ENCODE measurements around the gene ERI3. TPM values are rescaled to one million over a fixed set of nuclear protein-coding genes. Genes with fewer than 3 reads are reported as not detected.
A peak's percentile ranks its signal among the peaks of the same experiment; 100 is the strongest.

Gene ERI3
- polyA plus RNA-seq, 1 donor from 2014 or later: 92.5 TPM

DNA sequence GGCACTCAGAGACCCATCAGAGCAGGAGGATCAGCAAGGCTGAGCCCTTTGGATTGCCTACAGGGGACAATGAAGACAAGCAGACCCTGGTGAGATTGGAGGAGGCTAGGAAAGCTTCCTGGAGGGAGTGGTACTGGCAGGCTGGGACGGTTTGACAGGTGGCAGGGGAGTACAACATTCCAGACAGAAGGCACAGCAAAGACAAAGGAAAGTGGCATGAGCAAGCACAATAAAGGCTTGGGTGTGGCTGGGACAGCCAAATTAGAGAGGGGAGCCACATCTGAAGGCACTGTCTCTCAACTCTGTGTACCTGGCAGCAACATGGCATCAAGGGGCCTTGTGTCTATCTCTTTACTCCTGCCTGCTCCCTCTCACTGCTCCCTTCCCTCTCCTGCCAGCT is 103.6 kb downstream of the ERI3 start:
- Histone ChIP-seq H3K9me3 (ENCODE audit: low read length) (no peaks in the 10 kb centered on the region), H3K27me3 (ENCODE audit: insufficient read depth, low read depth, low read length) (no peaks in the 10 kb centered on the region), H4K20me1 (ENCODE audit: insufficient read depth) (no peaks in the 10 kb centered on the region), H3K4me3 (ENCODE audit: low read length) (no peak overlapping the region), H3K27ac (ENCODE audit: low read length) (peak overlapping the region; percentile 78), H3K79me2 (replicated peaks; ENCODE audit: insufficient read depth, low read length) (no peaks in the 10 kb centered on the region), H3K4me2 (ENCODE audit: low read length) (no peak overlapping the region), H3K9me2 (ENCODE audit: insufficient read depth, low read length) (no peaks in the 10 kb centered on the region), H3K9ac (ENCODE audit: low read length) (peak overlapping the region; percentile 34), H3F3A (ENCODE audit: insufficient read depth, low read length, poor library complexity, severe bottlenecking) (no peaks in the 10 kb centered on the region), H2AFZ (ENCODE audit: low read depth, low read length) (no peak overlapping the region), H3K36me3 (ENCODE audit: insufficient read depth, low read length) (no peaks in the 10 kb centered on the region)
- TF ChIP-seq RAD21 (conservative IDR thresholded peaks at IDR 0.05) (no peak), MXI1 (conservative IDR thresholded peaks at IDR 0.05; ENCODE audit: poor library complexity, severe bottlenecking) (no peak), REST (IDR thresholded peaks at IDR 0.05; ENCODE audit: borderline replicate concordance) (no peak), SMC3 (conservative IDR thresholded peaks at IDR 0.05; ENCODE audit: poor library complexity) (no peak), EP300 (conservative IDR thresholded peaks at IDR 0.05; ENCODE audit: poor library complexity, severe bottlenecking) (no peak), EZH2 (IDR thresholded peaks at IDR 0.05; ENCODE audit: borderline replicate concordance, insufficient read depth, low read length, poor library complexity, severe bottlenecking) (no peak), POLR2AphosphoS5 (IDR thresholded peaks at IDR 0.05) (no peak), TAF1 (IDR thresholded peaks at IDR 0.05; ENCODE audit: low read depth) (no peak)
- TF ChIP-seq, protein P1, sequence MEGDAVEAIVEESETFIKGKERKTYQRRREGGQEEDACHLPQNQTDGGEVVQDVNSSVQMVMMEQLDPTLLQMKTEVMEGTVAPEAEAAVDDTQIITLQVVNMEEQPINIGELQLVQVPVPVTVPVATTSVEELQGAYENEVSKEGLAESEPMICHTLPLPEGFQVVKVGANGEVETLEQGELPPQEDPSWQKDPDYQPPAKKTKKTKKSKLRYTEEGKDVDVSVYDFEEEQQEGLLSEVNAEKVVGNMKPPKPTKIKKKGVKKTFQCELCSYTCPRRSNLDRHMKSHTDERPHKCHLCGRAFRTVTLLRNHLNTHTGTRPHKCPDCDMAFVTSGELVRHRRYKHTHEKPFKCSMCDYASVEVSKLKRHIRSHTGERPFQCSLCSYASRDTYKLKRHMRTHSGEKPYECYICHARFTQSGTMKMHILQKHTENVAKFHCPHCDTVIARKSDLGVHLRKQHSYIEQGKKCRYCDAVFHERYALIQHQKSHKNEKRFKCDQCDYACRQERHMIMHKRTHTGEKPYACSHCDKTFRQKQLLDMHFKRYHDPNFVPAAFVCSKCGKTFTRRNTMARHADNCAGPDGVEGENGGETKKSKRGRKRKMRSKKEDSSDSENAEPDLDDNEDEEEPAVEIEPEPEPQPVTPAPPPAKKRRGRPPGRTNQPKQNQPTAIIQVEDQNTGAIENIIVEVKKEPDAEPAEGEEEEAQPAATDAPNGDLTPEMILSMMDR (IDR thresholded peaks at IDR 0.05; ENCODE audit: poor library complexity, severe bottlenecking): no peak

- no peaks in the 10 kb centered on the region for H3F3A ChIP-seq (ENCODE audit: insufficient read depth, low read length, poor library complexity, severe bottlenecking)
- no peak overlapping the region for H3K4me2 ChIP-seq (ENCODE audit: low read length)
- no peak overlapping the region for H3K27ac ChIP-seq (ENCODE audit: low read length)
- H4K20me1 ChIP-seq (ENCODE audit: insufficient read depth): no peaks in the 10 kb centered on the region
- no peaks in the 10 kb centered on the region for H3K36me3 ChIP-seq (ENCODE audit: insufficient read depth, low read length)
- peak overlapping the region; percentile 12 for H3K9ac ChIP-seq (ENCODE audit: low read length)
- no peaks in the 10 kb centered on the region for H3K9me2 ChIP-seq (ENCODE audit: insufficient read depth, low read length)
- no peaks in the 10 kb centered on the region for H3K27me3 ChIP-seq (ENCODE audit: insufficient read depth, low read depth, low read length)
- H3K9me3 ChIP-seq (ENCODE audit: low read length): no peaks in the 10 kb centered on the region
- no peak overlapping the region for H3K4me3 ChIP-seq (ENCODE audit: low read length)
- H3K79me2 ChIP-seq (replicated peaks; ENCODE audit: insufficient read depth, low read length): no peaks in the 10 kb centered on the region
- TF ChIP-seq REST (IDR thresholded peaks at IDR 0.05; ENCODE audit: borderline replicate concordance): no peak
- TF ChIP-seq SMC3 (conservative IDR thresholded peaks at IDR 0.05; ENCODE audit: poor library complexity): no peak
- TF ChIP-seq MXI1 (conservative IDR thresholded peaks at IDR 0.05; ENCODE audit: poor library complexity, severe bottlenecking): no peak
- TF ChIP-seq, protein P1 (IDR thresholded peaks at IDR 0.05; ENCODE audit: poor library complexity, severe bottlenecking): no peak
- TF ChIP-seq EZH2 (IDR thresholded peaks at IDR 0.05; ENCODE audit: borderline replicate concordance, insufficient read depth, low read length, poor library complexity, severe bottlenecking): no peak
- TF ChIP-seq POLR2AphosphoS5 (IDR thresholded peaks at IDR 0.05): no peak
- no peak for TF ChIP-seq EP300 (conservative IDR thresholded peaks at IDR 0.05; ENCODE audit: poor library complexity, severe bottlenecking)
- H2AFZ ChIP-seq (ENCODE audit: low read depth, low read length): no peak overlapping the region
These were observed 104.8 kb downstream of the ERI3 start for GRCh38 chr1:44250068-44250781.
